CD14-positive monocyte (primary cell): ENCODE results near the gene IFNA2. TPM values are rescaled to one million over a fixed set of nuclear protein-coding genes. Genes with fewer than 3 reads are reported as not detected.

ENCODE experiments used
- DNase-seq, 3 donors: peaks; one replicate each; pipeline ENCODE4 v3.0.0-alpha.2; 2011 to 2022
- H2AFZ ChIP-seq: 2 replicates; pipeline ENCODE4 v1.6.0; 2012; ENCODE audit warnings: mild to moderate bottlenecking, low read depth, low read length, inconsistent platforms; ENCODE audit not compliant: insufficient read depth, poor library complexity, severe bottlenecking
- H3K27ac ChIP-seq, 2 donors: 1 replicate in 1 of 2; 2 replicates in 1 of 2; pipeline ENCODE4 v1.5.1; 2012 to 2013; ENCODE audit warnings: low read length in 2 of 2, control low read depth in 1 of 2, inconsistent platforms in 1 of 2, low read depth in 1 of 2, mild to moderate bottlenecking in 1 of 2
- H3K27me3 ChIP-seq, 2 donors: one replicate each; pipeline versions ENCODE4 v1.6.0 to v1.6.1; 2011 to 2013; ENCODE audit warnings: low read length in 2 of 2; ENCODE audit not compliant: control insufficient read depth in 2 of 2, insufficient read depth in 2 of 2
- H3K36me3 ChIP-seq, 2 donors: replicated peaks in 1 of 2; 1 replicate in 1 of 2; 2 replicates in 1 of 2; pipeline versions ENCODE4 v1.5.1 to v1.6.1; 2012 to 2013; ENCODE audit warnings: low read length in 2 of 2, control low read depth in 1 of 2, inconsistent platforms in 1 of 2, mild to moderate bottlenecking in 1 of 2; ENCODE audit not compliant: insufficient read depth in 2 of 2, control insufficient read depth in 1 of 2
- H3K4me1 ChIP-seq, 2 donors: 1 replicate in 1 of 2; 2 replicates in 1 of 2; pipeline versions ENCODE4 v1.5.1 to v1.6.1; 2012 to 2013; ENCODE audit warnings: low read length in 2 of 2, control low read depth in 1 of 2, inconsistent platforms in 1 of 2, mild to moderate bottlenecking in 1 of 2, moderate library complexity in 1 of 2; ENCODE audit not compliant: insufficient read depth in 2 of 2, control insufficient read depth in 1 of 2
- H3K4me2 ChIP-seq: replicated peaks from 2 replicates; pipeline ENCODE3; 2012; ENCODE audit warnings: low read length, moderate library complexity, mild to moderate bottlenecking; ENCODE audit not compliant: poor library complexity, severe bottlenecking; ENCODE audit errors: extremely low read depth
- H3K4me3 ChIP-seq, 3 experiments: fragments of 200-600 bp in 1 of 3; sonication (generic) in 1 of 3; replicated peaks in 1 of 3; 1 replicate in 2 of 3; 2 replicates in 1 of 3; pipeline ENCODE4 v1.5.1; 2011 to 2013; ENCODE audit warnings: low read length in 3 of 3, mild to moderate bottlenecking in 3 of 3, control low read depth in 2 of 3, low read depth in 2 of 3, inconsistent platforms in 1 of 3, moderate library complexity in 1 of 3
- H3K79me2 ChIP-seq: 2 replicates; pipeline ENCODE4 v1.6.0; 2012; ENCODE audit warnings: mild to moderate bottlenecking, control low read depth, inconsistent platforms, low read length, moderate library complexity; ENCODE audit not compliant: insufficient read depth
- H3K9ac ChIP-seq: 2 replicates; pipeline ENCODE4 v1.6.0; 2017; ENCODE audit warnings: low read length, mild to moderate bottlenecking; ENCODE audit not compliant: insufficient read depth, poor library complexity, severe bottlenecking
- H3K9me3 ChIP-seq, 2 donors: replicated peaks in 1 of 2; 1 replicate in 1 of 2; 2 replicates in 1 of 2; pipeline versions ENCODE4 v1.5.1 to v1.6.1; 2012 to 2013; ENCODE audit warnings: low read length in 2 of 2, control low read depth in 1 of 2; ENCODE audit not compliant: control insufficient read depth in 1 of 2, insufficient read depth in 1 of 2
- H4K20me1 ChIP-seq: 2 replicates; pipeline ENCODE4 v1.6.0; 2012; ENCODE audit warnings: mild to moderate bottlenecking, low read length, control low read depth, moderate library complexity; ENCODE audit not compliant: insufficient read depth
- H3K27ac Mint-ChIP-seq, 7 donors: one replicate each; pipeline ENCODE4 v1.8.0; 2020; ENCODE audit warnings: mild to moderate bottlenecking in 7 of 7, mixed read lengths in 7 of 7, moderate library complexity in 6 of 7, inconsistent platforms in 2 of 7
- H3K27me3 Mint-ChIP-seq, 3 donors: one replicate each; pipeline ENCODE4 v1.8.0; 2021 to 2022; ENCODE audit warnings: low read depth in 3 of 3, mild to moderate bottlenecking in 3 of 3, mixed read lengths in 3 of 3, moderate library complexity in 3 of 3, inconsistent platforms in 1 of 3
- H3K36me3 Mint-ChIP-seq, 2 donors: one replicate each; pipeline ENCODE4 v1.8.0; 2020; ENCODE audit warnings: mixed read lengths in 2 of 2, inconsistent platforms in 1 of 2, mild to moderate bottlenecking in 1 of 2
- H3K4me1 Mint-ChIP-seq: one replicate; pipeline ENCODE4 v1.8.0; 2020; ENCODE audit warnings: mild to moderate bottlenecking, mixed read lengths
- H3K4me3 Mint-ChIP-seq, 2 donors: one replicate each; pipeline ENCODE4 v1.8.0; 2020; ENCODE audit warnings: mild to moderate bottlenecking in 2 of 2, mixed read lengths in 2 of 2, moderate library complexity in 1 of 2
- H3K9me3 Mint-ChIP-seq, 7 donors: one replicate each; pipeline ENCODE4 v1.8.0; 2020 to 2022; ENCODE audit warnings: mixed read lengths in 7 of 7, mild to moderate bottlenecking in 6 of 7, moderate library complexity in 6 of 7, inconsistent platforms in 2 of 7
- CTCF ChIP-seq: fragments of 200-600 bp; IDR thresholded peaks from one replicate; pipeline ENCODE4 v1.8.0; 2022; ENCODE audit warnings: antibody characterized with exemption, mild to moderate bottlenecking
- WGBS: methylation state at CpG from one replicate; pipeline ENCODE4 v1.1.5; 2013; ENCODE audit warnings: missing lambda C conversion rate; ENCODE audit not compliant: insufficient coverage; 5-methylcytosine and 5-hydroxymethylcytosine counted together
- intact Hi-C, 2 donors: fragments of 100-400 bp; cut with micrococcal nuclease; formaldehyde crosslinking; loops; one replicate each; pipeline versions ENCODE4 v1.15.0 to v1.15.1; 2023
- polyA plus RNA-seq, 3 donors: library from polyadenylated mRNA; depleted of rRNA in 1 of 3; unstranded in 2 of 3; stranded (reverse) in 1 of 3; fragments of 300-500 nt in 2 of 3; fragments of >200 nt in 1 of 3; fragmentation: Illumina TruSeq in 2 of 3; gene quantifications; 1 replicate in 2 of 3; 2 replicates in 1 of 3; pipeline ENCODE4 v1.2.3, GENCODE V29; 2012 to 2021

Gene IFNA2
- polyA plus RNA-seq, 3 donors, result not detected

GRCh38 chr9:21350787-21351186 is 34.4 kb downstream of the IFNA2 start, which contains the start of gene IFNA6:
TSS of gene IFNA6 (minus strand) at chr9:21350887. CDS start at chr9:21350887, 0 bp downstream.
- WGBS, result no CpG with 5 or more reads among the region's 1 CpG
- intact Hi-C loops, result no loop called here
- H3K27me3 ChIP-seq, result peaks cover 0 to 6% of the 10 kb centered on the region in 2 donors

GRCh38 chr9:21348430-21348970 is 36.7 kb downstream of the IFNA2 start:
- WGBS, result no CpG with 5 or more reads among the region's 3 CpGs
- H3K9me3 Mint-ChIP-seq, result peaks cover 0 to 7% (median under 1%) of the 10 kb centered on the region in 7 donors

More at GRCh38 chr9:21350787-21351186, 34.4 kb downstream of the IFNA2 start, which contains the start of gene IFNA6:
- TF ChIP-seq CTCF, result no peak
- Histone ChIP-seq H2AFZ (no peak within 1 kb of the TSS), H3K27ac (no peak within 1 kb of the TSS), H3K4me1 (no peaks in the 10 kb centered on the region), H3K4me2 (no peak within 1 kb of the TSS), H3K79me2 (no peaks in the 10 kb centered on the region), H3K4me3 (no peak within 1 kb of the TSS), H4K20me1 (no peaks in the 10 kb centered on the region), H3K36me3 (no peaks in the 10 kb centered on the region), H3K9me3 (no peaks in the 10 kb centered on the region), H3K9ac (no peak within 1 kb of the TSS)
- Mint-ChIP-seq H3K27ac (no peak within 1 kb of the TSS), H3K9me3 (peaks cover 0 to 2% (median 0%) of the 10 kb centered on the region in 7 donors), H3K4me1 (no peaks in the 10 kb centered on the region), H3K36me3 (no peaks in the 10 kb centered on the region), H3K4me3 (no peak within 1 kb of the TSS), H3K27me3 (peaks cover 3 to 13% (median 8%) of the 10 kb centered on the region in 3 donors)
- DNase-seq, result no peak

More at GRCh38 chr9:21348430-21348970, 36.7 kb downstream of the IFNA2 start:
- Histone ChIP-seq H3K4me2 (no peak overlapping the region), H4K20me1 (no peaks in the 10 kb centered on the region), H2AFZ (no peak overlapping the region), H3K9ac (no peak overlapping the region), H3K4me3 (no peak overlapping the region), H3K36me3 (no peaks in the 10 kb centered on the region), H3K27me3 (peaks cover 0 to 6% of the 10 kb centered on the region in 2 donors), H3K9me3 (no peaks in the 10 kb centered on the region), H3K79me2 (no peaks in the 10 kb centered on the region), H3K27ac (no peak overlapping the region), H3K4me1 (no peaks in the 10 kb centered on the region)
- Mint-ChIP-seq H3K4me3 (no peak overlapping the region), H3K4me1 (peaks cover 9% of the 10 kb centered on the region), H3K27ac (no peak overlapping the region), H3K36me3 (no peaks in the 10 kb centered on the region), H3K27me3 (peaks cover 4 to 14% (median 10%) of the 10 kb centered on the region in 3 donors)
- intact Hi-C loops, result no loop called here
- DNase-seq, result no peak
- TF ChIP-seq CTCF, result no peak
